Calu3 (cell line): Measurements from ENCODE around the gene VSIG10. TPM values are rescaled to one million over a fixed set of nuclear protein-coding genes. Genes with fewer than 3 reads are reported as not detected.

ENCODE experiments used
- BruUV-seq: library from RNA; stranded (reverse); fragments of 400-500 nt; replicated peaks from 2 replicates; lab custom pipeline; 2021; lab: Mats Ljungman, UMichigan
- CTCF ChIA-PET: fragments of 300-600 bp; sonication (Branson Sonifier 250); formaldehyde crosslinking; loops from one replicate; lab custom pipeline; 2022; ENCODE audit warnings: antibody characterized with exemption; lab: Charles Lee
- DNase-seq: peaks from one replicate; pipeline ENCODE4 v3.0.0; 2022
- H3K27ac Mint-ChIP-seq: one replicate; pipeline ENCODE4 v1.8.0; 2022; ENCODE audit warnings: mixed read lengths; ENCODE audit not compliant: unreplicated experiment
- H3K27me3 Mint-ChIP-seq: one replicate; pipeline ENCODE4 v1.8.0; 2022; ENCODE audit warnings: mixed read lengths; ENCODE audit not compliant: unreplicated experiment
- H3K36me3 Mint-ChIP-seq: one replicate; pipeline ENCODE4 v1.8.0; 2022; ENCODE audit warnings: mild to moderate bottlenecking, moderate library complexity, mixed read lengths; ENCODE audit not compliant: insufficient read depth, unreplicated experiment
- H3K4me1 Mint-ChIP-seq: one replicate; pipeline ENCODE4 v1.8.0; 2022; ENCODE audit warnings: mild to moderate bottlenecking, low read depth, mixed read lengths; ENCODE audit not compliant: unreplicated experiment
- H3K4me3 Mint-ChIP-seq: one replicate; pipeline ENCODE4 v1.8.0; 2022; ENCODE audit warnings: mild to moderate bottlenecking, low read depth, moderate library complexity, mixed read lengths; ENCODE audit not compliant: unreplicated experiment
- H3K9me3 Mint-ChIP-seq: one replicate; pipeline ENCODE4 v1.8.0; 2022; ENCODE audit warnings: low read depth, mixed read lengths; ENCODE audit not compliant: unreplicated experiment
- intact Hi-C: fragments of 100-400 bp; cut with micrococcal nuclease; formaldehyde crosslinking; loops from one replicate; pipeline ENCODE4 v1.10.0; 2022; ENCODE audit not compliant: unreplicated experiment
- total RNA-seq: library from RNA; stranded (reverse); gene quantifications from 2 replicates; pipeline ENCODE4 v1.2.3, GENCODE V29; 2022
- TF ChIP-seq, protein P1 (sequence below): fragments of 200-600 bp; IDR thresholded peaks from one replicate; pipeline ENCODE4 v1.8.0; 2022; ENCODE audit warnings: antibody characterized with exemption; ENCODE audit not compliant: unreplicated experiment

The VSIG10 gene
- total RNA-seq, 1 experiment from 2014 or later, result 53.6 TPM

DNA sequence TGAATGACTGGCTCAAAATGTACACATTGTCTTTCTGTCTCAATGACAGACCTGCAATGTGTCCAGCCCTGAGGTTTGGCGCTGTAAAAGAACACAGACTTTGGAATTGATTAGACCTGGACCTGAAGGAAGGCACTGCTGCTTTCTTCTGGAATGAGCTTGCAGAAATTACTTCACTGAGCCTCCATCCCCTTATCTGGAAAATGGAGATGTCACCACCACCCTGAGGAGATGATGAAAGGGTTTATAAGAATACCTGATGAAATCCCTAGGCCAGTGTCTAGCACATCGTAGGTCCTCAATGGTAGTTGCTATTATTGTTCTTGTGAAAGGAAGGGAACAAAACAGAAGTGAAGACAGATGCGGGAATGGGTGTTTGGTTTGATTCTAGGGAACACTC is 33.2 kb downstream of the VSIG10 start:
- no peak for DNase-seq
- CTCF ChIA-PET, result interaction anchor here (0.6 kb wide), 1 partner anchor 9 kb away, joined by 3 read pairs; no protein-coding TSS in a partner anchor
- no peaks in the 10 kb centered on the region for H3K27me3 Mint-ChIP-seq
- TF ChIP-seq, protein P1, sequence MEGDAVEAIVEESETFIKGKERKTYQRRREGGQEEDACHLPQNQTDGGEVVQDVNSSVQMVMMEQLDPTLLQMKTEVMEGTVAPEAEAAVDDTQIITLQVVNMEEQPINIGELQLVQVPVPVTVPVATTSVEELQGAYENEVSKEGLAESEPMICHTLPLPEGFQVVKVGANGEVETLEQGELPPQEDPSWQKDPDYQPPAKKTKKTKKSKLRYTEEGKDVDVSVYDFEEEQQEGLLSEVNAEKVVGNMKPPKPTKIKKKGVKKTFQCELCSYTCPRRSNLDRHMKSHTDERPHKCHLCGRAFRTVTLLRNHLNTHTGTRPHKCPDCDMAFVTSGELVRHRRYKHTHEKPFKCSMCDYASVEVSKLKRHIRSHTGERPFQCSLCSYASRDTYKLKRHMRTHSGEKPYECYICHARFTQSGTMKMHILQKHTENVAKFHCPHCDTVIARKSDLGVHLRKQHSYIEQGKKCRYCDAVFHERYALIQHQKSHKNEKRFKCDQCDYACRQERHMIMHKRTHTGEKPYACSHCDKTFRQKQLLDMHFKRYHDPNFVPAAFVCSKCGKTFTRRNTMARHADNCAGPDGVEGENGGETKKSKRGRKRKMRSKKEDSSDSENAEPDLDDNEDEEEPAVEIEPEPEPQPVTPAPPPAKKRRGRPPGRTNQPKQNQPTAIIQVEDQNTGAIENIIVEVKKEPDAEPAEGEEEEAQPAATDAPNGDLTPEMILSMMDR, result no peak
- peaks cover 16% of the 10 kb centered on the region for H3K36me3 Mint-ChIP-seq
- H3K4me3 Mint-ChIP-seq, result no peak overlapping the region
- no TSS peak for BruUV-seq
- intact Hi-C loops, result no loop called here
- no peaks in the 10 kb centered on the region for H3K4me1 Mint-ChIP-seq
- H3K27ac Mint-ChIP-seq, result no peak overlapping the region
- no peaks in the 10 kb centered on the region for H3K9me3 Mint-ChIP-seq

DNA sequence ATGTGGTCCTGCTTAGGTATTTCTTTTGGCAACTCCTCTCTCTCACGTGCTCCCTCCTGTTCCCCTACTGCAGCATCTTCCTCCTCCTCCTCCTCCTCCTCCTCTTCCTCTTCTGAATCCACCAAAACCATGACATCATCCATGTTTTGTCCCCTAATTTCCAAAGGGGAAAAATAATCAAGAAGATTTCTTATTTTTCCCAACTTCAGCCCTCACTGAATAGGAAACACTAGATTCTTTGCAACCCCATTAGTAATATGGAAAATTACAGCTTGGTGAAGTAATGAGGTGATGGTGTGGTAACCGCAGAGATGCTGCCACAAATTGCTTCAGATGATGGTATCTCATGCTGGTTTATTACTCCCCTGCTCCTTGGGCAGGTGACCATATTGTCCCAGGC is 35.4 kb downstream of the VSIG10 start:
- H3K27ac Mint-ChIP-seq, result no peak overlapping the region

DNA sequence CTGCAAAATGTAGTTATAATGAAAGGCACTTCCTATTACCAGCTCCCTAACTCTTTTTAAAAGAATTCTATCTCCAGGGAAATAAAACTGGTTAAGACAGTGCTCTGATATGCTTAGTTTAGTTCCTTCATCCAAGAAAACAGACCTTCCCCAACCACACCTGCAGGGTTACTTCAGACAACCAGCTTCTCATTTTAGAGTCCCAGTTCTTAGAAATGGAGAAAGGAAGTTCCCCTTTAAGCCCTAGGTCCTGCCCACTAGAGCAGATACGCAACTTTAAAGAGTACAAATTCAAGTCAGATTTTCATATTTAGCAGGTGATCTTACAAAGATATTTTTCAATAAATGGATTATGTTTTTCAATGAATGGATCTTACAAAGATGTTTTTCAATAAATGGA is 38.4 kb downstream of the VSIG10 start:
- peaks cover 19% of the 10 kb centered on the region for H3K4me1 Mint-ChIP-seq
- H3K27me3 Mint-ChIP-seq, result no peaks in the 10 kb centered on the region
- H3K36me3 Mint-ChIP-seq, result peaks cover 42% of the 10 kb centered on the region
- TF ChIP-seq, protein P1, result no peak
- CTCF ChIA-PET, result no interaction called here
- DNase-seq, result no peak
- BruUV-seq, result no TSS peak
- no peak overlapping the region for H3K4me3 Mint-ChIP-seq
- intact Hi-C loops, result no loop called here
- H3K9me3 Mint-ChIP-seq, result no peaks in the 10 kb centered on the region
- H3K27ac Mint-ChIP-seq, result no peak overlapping the region

More for the DNA sequence above, 35.4 kb downstream of the VSIG10 start:
- Mint-ChIP-seq H3K4me3 (no peak overlapping the region), H3K27me3 (no peaks in the 10 kb centered on the region), H3K36me3 (peaks cover 17% of the 10 kb centered on the region), H3K4me1 (peaks cover 8% of the 10 kb centered on the region), H3K9me3 (no peaks in the 10 kb centered on the region)
- BruUV-seq, result no TSS peak
- CTCF ChIA-PET, result no interaction called here
- no peak for DNase-seq
- intact Hi-C loops, result no loop called here
- TF ChIP-seq, protein P1, result no peak

DNA sequence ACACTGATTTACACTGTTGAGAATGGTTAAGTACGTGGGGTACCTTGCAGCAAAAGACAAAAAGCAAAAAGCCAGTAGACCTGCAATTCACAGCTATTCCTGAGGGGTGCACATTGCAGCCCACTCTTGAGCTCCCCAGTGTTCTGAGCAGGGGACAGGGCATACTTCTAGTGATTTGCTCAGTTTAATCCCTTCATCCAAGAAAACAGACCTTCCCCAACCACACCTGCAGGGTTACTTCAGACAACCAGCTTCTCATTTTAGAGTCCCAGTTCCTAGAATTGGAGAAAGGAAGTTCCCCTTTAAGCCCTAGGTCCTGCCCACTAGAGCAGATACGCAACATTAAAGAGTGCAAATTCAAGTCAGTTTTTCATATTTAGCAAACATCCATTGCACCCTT is 39.2 kb downstream of the VSIG10 start:
- Mint-ChIP-seq H3K4me3 (no peak overlapping the region), H3K36me3 (peaks cover 50% of the 10 kb centered on the region), H3K9me3 (no peaks in the 10 kb centered on the region), H3K27me3 (no peaks in the 10 kb centered on the region), H3K4me1 (peaks cover 22% of the 10 kb centered on the region), H3K27ac (peak overlapping the region; percentile 92)
- no TSS peak for BruUV-seq
- intact Hi-C loops, result no loop called here
- CTCF ChIA-PET, result interaction anchor here (0.6 to 1.6 kb wide), 5 partner anchors 30 to 940 kb away, joined by 3 to 8 read pairs (median 4); no protein-coding TSS in a partner anchor
- TF ChIP-seq, protein P1, result no peak
- no peak for DNase-seq
